ENCODE measurements around the gene GMDS.

DNA sequence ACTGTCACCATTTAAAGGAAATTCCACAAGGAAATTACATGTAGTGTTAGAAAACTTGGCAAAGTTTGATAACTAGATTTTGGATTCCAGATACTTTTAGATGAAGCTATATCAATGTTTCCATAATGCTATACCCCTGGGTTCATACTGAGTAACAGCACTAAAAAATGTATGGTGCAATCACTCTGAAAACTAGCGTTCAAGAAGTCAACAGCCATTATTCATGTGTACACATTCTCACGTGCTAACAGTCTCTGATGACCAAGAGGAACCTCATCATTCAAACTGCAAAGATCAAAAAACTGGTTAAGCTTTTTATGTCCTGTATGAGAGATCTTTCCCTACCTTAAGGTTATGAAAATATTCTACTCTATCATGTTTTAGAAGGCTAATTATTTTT lies 197.6 kb downstream of the GMDS start:
- TF ChIP-seq, protein P1, sequence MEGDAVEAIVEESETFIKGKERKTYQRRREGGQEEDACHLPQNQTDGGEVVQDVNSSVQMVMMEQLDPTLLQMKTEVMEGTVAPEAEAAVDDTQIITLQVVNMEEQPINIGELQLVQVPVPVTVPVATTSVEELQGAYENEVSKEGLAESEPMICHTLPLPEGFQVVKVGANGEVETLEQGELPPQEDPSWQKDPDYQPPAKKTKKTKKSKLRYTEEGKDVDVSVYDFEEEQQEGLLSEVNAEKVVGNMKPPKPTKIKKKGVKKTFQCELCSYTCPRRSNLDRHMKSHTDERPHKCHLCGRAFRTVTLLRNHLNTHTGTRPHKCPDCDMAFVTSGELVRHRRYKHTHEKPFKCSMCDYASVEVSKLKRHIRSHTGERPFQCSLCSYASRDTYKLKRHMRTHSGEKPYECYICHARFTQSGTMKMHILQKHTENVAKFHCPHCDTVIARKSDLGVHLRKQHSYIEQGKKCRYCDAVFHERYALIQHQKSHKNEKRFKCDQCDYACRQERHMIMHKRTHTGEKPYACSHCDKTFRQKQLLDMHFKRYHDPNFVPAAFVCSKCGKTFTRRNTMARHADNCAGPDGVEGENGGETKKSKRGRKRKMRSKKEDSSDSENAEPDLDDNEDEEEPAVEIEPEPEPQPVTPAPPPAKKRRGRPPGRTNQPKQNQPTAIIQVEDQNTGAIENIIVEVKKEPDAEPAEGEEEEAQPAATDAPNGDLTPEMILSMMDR (IDR thresholded peaks at IDR 0.05), result no peak
- no peak for TF ChIP-seq POLR2A (IDR thresholded peaks at IDR 0.05)

All from heart left ventricle (tissue), 13 donors.